HepG2 (cell line): ENCODE results near the gene MAPK8IP1. TPM values are rescaled to one million over a fixed set of nuclear protein-coding genes. Genes with fewer than 3 reads are reported as not detected.

Experiments used
- ATAC-seq: fragments of 200-7000 bp; cut with Tn5 transposase; 3 replicates; pipeline ENCODE4 v1.9.1; 2020; ENCODE audit warnings: mild to moderate bottlenecking, moderate library complexity
- BruUV-seq: library from RNA; stranded (reverse); fragments of 400-500 nt; replicated peaks from 2 replicates; lab custom pipeline; 2021; lab: Mats Ljungman, UMichigan
- CTCF ChIA-PET: fragments of 300-600 bp; formaldehyde crosslinking; extraction: SDS; loops from one replicate; lab custom pipeline; 2021; ENCODE audit warnings: low total read pairs, inconsistent platforms, low intra/inter-chr PET ratio; lab: Yijun Ruan, JAX
- POLR2A ChIA-PET: fragments of 350-600 bp; sonication (Branson Sonifier 250); formaldehyde crosslinking; loops from one replicate; lab custom pipeline; 2020; ENCODE audit warnings: antibody characterized with exemption, inconsistent platforms; lab: Yijun Ruan, JAX
- DNase-seq: peaks from one replicate; pipeline ENCODE4 v3.0.0-alpha.2; 2015; ENCODE audit warnings: low spot score
- FAIRE-seq: peaks from 3 replicates; lab custom pipeline; 2011; peaks lifted over from hg19 to GRCh38; lab: Jason Lieb, UNC
- H2AFZ ChIP-seq: one replicate; pipeline ENCODE4 v1.6.1; 2011; ENCODE audit warnings: low read length, inconsistent platforms
- H3K27ac ChIP-seq: fragments of 300-600 bp; 3 replicates; pipeline ENCODE4 v1.8.0; 2011; ENCODE audit warnings: mixed run types, mild to moderate bottlenecking, mixed read lengths, low read length, inconsistent platforms; ENCODE audit not compliant: insufficient read depth; ENCODE audit errors: extremely low read length
- H3K27me3 ChIP-seq, 2 experiments: fragments of 200-600 bp in 1 of 2; 2 replicates in 1 of 2; 3 replicates in 1 of 2; pipeline versions ENCODE4 v1.6.0 to v1.8.0; 2011; ENCODE audit warnings: low read length in 2 of 2, mild to moderate bottlenecking in 2 of 2, moderate library complexity in 2 of 2, inconsistent platforms in 1 of 2; ENCODE audit not compliant: insufficient read depth in 2 of 2, control insufficient read depth in 1 of 2
- H3K36me3 ChIP-seq, 2 experiments: fragments of 200-600 bp in 1 of 2; replicated peaks in 1 of 2; 2 replicates in 1 of 2; 3 replicates in 1 of 2; pipeline versions ENCODE4 v1.5.1 to v1.8.0; 2011; ENCODE audit warnings: low read length in 2 of 2, inconsistent platforms in 1 of 2; ENCODE audit not compliant: insufficient read depth in 2 of 2, control insufficient read depth in 1 of 2
- H3K4me1 ChIP-seq: 2 replicates; pipeline ENCODE4 v1.5.1; 2012; ENCODE audit warnings: low read length, inconsistent platforms; ENCODE audit not compliant: insufficient read depth
- H3K4me2 ChIP-seq: 2 replicates; pipeline ENCODE4 v1.6.0; 2011; ENCODE audit warnings: low read depth, low read length, inconsistent platforms
- H3K4me3 ChIP-seq, 3 experiments: fragments of 200-600 bp in 1 of 3; sonication (generic), shearing (Covaris generic) in 1 of 3; replicated peaks in 1 of 3; 2 replicates each; pipeline ENCODE4 v1.5.1; 2011 to 2016; ENCODE audit warnings: low read length in 3 of 3, inconsistent platforms in 2 of 3, low read depth in 2 of 3, mild to moderate bottlenecking in 2 of 3, control low read depth in 1 of 3, mixed read lengths in 1 of 3; ENCODE audit not compliant: insufficient read depth in 1 of 3
- H3K79me2 ChIP-seq: one replicate; pipeline ENCODE4 v1.6.1; 2011; ENCODE audit warnings: low read length, inconsistent platforms; ENCODE audit not compliant: insufficient read depth
- H3K9ac ChIP-seq: 2 replicates; pipeline ENCODE4 v1.6.0; 2011; ENCODE audit warnings: mild to moderate bottlenecking, low read depth, low read length, inconsistent platforms; ENCODE audit not compliant: insufficient read depth
- H3K9me3 ChIP-seq: 2 replicates; pipeline ENCODE4 v1.5.1; 2012; ENCODE audit warnings: mild to moderate bottlenecking, low read length
- H4K20me1 ChIP-seq: 2 replicates; pipeline ENCODE4 v1.6.0; 2011; ENCODE audit warnings: inconsistent platforms, mild to moderate bottlenecking, low read length, moderate library complexity; ENCODE audit not compliant: insufficient read depth
- HNF4A ChIP-seq: sonication (generic); formaldehyde crosslinking; IDR thresholded peaks from 2 replicates; pipeline ENCODE4 v1.4.0; 2020; ENCODE audit warnings: missing genetic modification reagents
- KAT2B ChIP-seq: fragments of 150-350 bp; IDR thresholded peaks from 2 replicates; pipeline ENCODE4 v1.6.1; 2014; ENCODE audit warnings: low read depth, low read length, borderline replicate concordance
- NR1H2 ChIP-seq: sonication (generic); formaldehyde crosslinking; IDR thresholded peaks from 2 replicates; pipeline ENCODE4 v1.8.1; 2022; ENCODE audit warnings: low read depth, missing genetic modification reagents, borderline replicate concordance
- PCBP2 ChIP-seq: fragments of 200-400 bp; formaldehyde crosslinking; optimal IDR thresholded peaks from 2 replicates; pipeline ENCODE3; 2018; ENCODE audit warnings: low read length, low read depth; ENCODE audit not compliant: poor library complexity, severe bottlenecking
- SP5 ChIP-seq: IDR thresholded peaks from 2 replicates; pipeline ENCODE4 v1.6.1; 2016; ENCODE audit warnings: low read depth, borderline replicate concordance
- TCF12 ChIP-seq, 2 experiments: fragments of 450-650 bp in 1 of 2; sonication (generic) in 1 of 2; formaldehyde crosslinking in 1 of 2; IDR thresholded peaks; 2 replicates each; pipeline versions ENCODE4 v1.6.1 to v1.8.0; 2017 to 2022; ENCODE audit warnings: antibody characterized with exemption in 1 of 2, mild to moderate bottlenecking in 1 of 2, missing genetic modification reagents in 1 of 2, moderate library complexity in 1 of 2
- WIZ ChIP-seq: sonication (generic); formaldehyde crosslinking; IDR thresholded peaks from 2 replicates; pipeline ENCODE4 v1.5.1; 2020; ENCODE audit warnings: mild to moderate bottlenecking, missing genetic modification reagents
- ZBTB34 ChIP-seq: sonication (generic); formaldehyde crosslinking; IDR thresholded peaks from 2 replicates; pipeline ENCODE4 v1.8.0; 2022; ENCODE audit warnings: mild to moderate bottlenecking, missing genetic modification reagents
- ZNF761 ChIP-seq: sonication (generic); formaldehyde crosslinking; conservative IDR thresholded peaks from 2 replicates; pipeline ENCODE4 v1.4.0; 2020; ENCODE audit warnings: mild to moderate bottlenecking, missing genetic modification reagents
- ZXDC ChIP-seq: sonication (generic); formaldehyde crosslinking; IDR thresholded peaks from 2 replicates; pipeline ENCODE4 v1.5.0; 2020; ENCODE audit warnings: mild to moderate bottlenecking, missing genetic modification reagents
- WGBS: methylation state at CpG from one replicate; pipeline ENCODE4 v1.1.6; 2017; ENCODE audit warnings: low lambda C conversion rate; 5-methylcytosine and 5-hydroxymethylcytosine counted together
- in situ Hi-C: cut with HindIII; loops from 2 replicates; pipeline ENCODE4 v1.10.0; 2017; ENCODE audit warnings: low pct_unique_long_range_greater_than_20kb; ENCODE audit not compliant: extremely low pct_ligation_motif_present
- intact Hi-C: fragments of 100-400 bp; cut with micrococcal nuclease; formaldehyde crosslinking; loops from one replicate; pipeline ENCODE4 v1.10.0; 2022; ENCODE audit not compliant: unreplicated experiment
- polyA plus RNA-seq, 8 experiments: library from polyadenylated mRNA; depleted of rRNA in 3 of 8; stranded (reverse) in 7 of 8; unstranded in 1 of 8; fragments of >200 nt; fragmentation: Illumina TruSeq in 4 of 8; extraction: Trizol in 4 of 8; gene quantifications; 2 replicates each; pipeline versions ENCODE4 v1.2.1 to v1.2.3, GENCODE V29; 2011 to 2016; ENCODE audit warnings: low read depth in 4 of 8, missing spikeins in 1 of 8, mixed read lengths in 1 of 8; ENCODE audit not compliant: insufficient read depth in 1 of 8
- total RNA-seq, 5 experiments: library from RNA; depleted of rRNA; stranded (reverse); fragments of >200 nt; fragmentation: Illumina TruSeq; extraction: Trizol; gene quantifications; 2 replicates each; pipeline ENCODE4 v1.2.3, GENCODE V29; 2016; ENCODE audit warnings: low read depth in 1 of 5

The MAPK8IP1 gene
- total and polyA plus RNA-seq, 2 of the 13 experiments (the other 11 are each of a cell fraction or from before 2014, with no cell fraction given) = 2.2 to 4.2 TPM

GRCh38 chr11:45929486-45930030 is 44.1 kb downstream of the MAPK8IP1 start:
- Histone ChIP-seq H3K79me2 (no peaks in the 10 kb centered on the region), H4K20me1 (no peaks in the 10 kb centered on the region), H3K27ac (no peak overlapping the region), H2AFZ (no peak overlapping the region), H3K4me3 (no peak overlapping the region), H3K4me2 (no peak overlapping the region), H3K4me1 (peaks cover 22% of the 10 kb centered on the region), H3K9me3 (no peaks in the 10 kb centered on the region), H3K27me3 (no peaks in the 10 kb centered on the region), H3K9ac (no peak overlapping the region), H3K36me3 (peaks cover 3 to 13% of the 10 kb centered on the region in 2 experiments; a peak in 3 of 5 replicates)
- CTCF ChIA-PET = no interaction called here
- FAIRE-seq (no peak), DNase-seq (no peak), ATAC-seq (peak; percentile 52)
- POLR2A ChIA-PET = interaction anchor here (1.8 to 2.3 kb wide), 2 partner anchors 8 to 12 kb away, joined by 5 to 7 read pairs; partner anchors contain the start of genes LARGE2 and PEX16
- no peak for TF ChIP-seq PCBP2
- peak; percentile 10; the same call in 1 of the 2 replicates for TF ChIP-seq HNF4A (CRISPR knock-in tag)
- TF ChIP-seq ZBTB34 (CRISPR knock-in tag) = no peak
- TF ChIP-seq SP5 (CRISPR knock-in tag) = no peak
- no TSS peak for BruUV-seq
- in situ Hi-C loops (no loop called here), intact Hi-C loops (no loop called here)
- 42% methylated on average over 7 of the region's 10 CpGs for WGBS

GRCh38 chr11:45930031-45930794 is 44.8 kb downstream of the MAPK8IP1 start:
- POLR2A ChIA-PET = interaction anchor here (0.6 to 2.3 kb wide), 3 partner anchors 8 to 131 kb away, joined by 3 to 7 read pairs (median 5); partner anchors contain the start of genes LARGE2 and PEX16
- WGBS = 72% methylated on average over 11 of the region's 14 CpGs
- FAIRE-seq (no peak), DNase-seq (no peak), ATAC-seq (peak; percentile 12)
- no peaks in the 10 kb centered on the region for H3K27me3 ChIP-seq
- H2AFZ ChIP-seq = no peak overlapping the region
- H3K9me3 ChIP-seq = no peaks in the 10 kb centered on the region
- CTCF ChIA-PET = no interaction called here
- H4K20me1 ChIP-seq = no peaks in the 10 kb centered on the region
- BruUV-seq = no TSS peak
- H3K4me1 ChIP-seq = peaks cover 28% of the 10 kb centered on the region
- peaks cover 6 to 19% of the 10 kb centered on the region in 2 experiments; a peak in 3 of 5 replicates for H3K36me3 ChIP-seq
- intact Hi-C loops = no loop called here
- no peak overlapping the region for H3K4me3 ChIP-seq
- in situ Hi-C loops = no loop called here
- no peak overlapping the region for H3K4me2 ChIP-seq
- no peak overlapping the region for H3K27ac ChIP-seq
- H3K79me2 ChIP-seq = no peaks in the 10 kb centered on the region
- H3K9ac ChIP-seq = no peak overlapping the region
- TF ChIP-seq NR1H2 (CRISPR knock-in tag) = no peak
- TF ChIP-seq ZNF761 = no peak
- no peak for TF ChIP-seq KAT2B
- TF ChIP-seq ZXDC = no peak
- no peak for TF ChIP-seq WIZ
- TF ChIP-seq TCF12 (IDR thresholded peaks at IDR 0.05) = no peak
- peak; percentile 29; the same call in 1 of the 2 replicates for TF ChIP-seq TCF12 (CRISPR knock-in tag; IDR thresholded peaks at IDR 0.05)
